Mesothelial cell of epicardium (in vitro differentiated cells): ENCODE measurements around the gene SIGLEC7. TPM values are rescaled to one million over a fixed set of nuclear protein-coding genes. Genes with fewer than 3 reads are reported as not detected.

Experiments
- DNase-seq, 2 experiments: peaks; one replicate each; pipeline ENCODE4 v3.0.0; 2021; ENCODE audit warnings: low spot score in 2 of 2; ENCODE audit not compliant: unreplicated experiment in 2 of 2
- H3K27ac Mint-ChIP-seq: 2 replicates; pipeline ENCODE4 v1.8.0; 2021; ENCODE audit warnings: mixed read lengths
- H3K27me3 Mint-ChIP-seq: 2 replicates; pipeline ENCODE4 v1.8.0; 2021; ENCODE audit warnings: low read depth, mixed read lengths
- H3K36me3 Mint-ChIP-seq: 2 replicates; pipeline ENCODE4 v1.8.0; 2021; ENCODE audit warnings: mixed read lengths
- H3K4me1 Mint-ChIP-seq: 2 replicates; pipeline ENCODE4 v1.8.0; 2021; ENCODE audit warnings: mixed read lengths
- H3K4me3 Mint-ChIP-seq: 2 replicates; pipeline ENCODE4 v1.8.0; 2021; ENCODE audit warnings: mild to moderate bottlenecking, moderate library complexity, mixed read lengths
- H3K9me3 Mint-ChIP-seq: 2 replicates; pipeline ENCODE4 v1.8.0; 2021; ENCODE audit warnings: mixed read lengths
- total RNA-seq: library from RNA; stranded (reverse); gene quantifications from 3 replicates; pipeline ENCODE4 v1.2.1, GENCODE V29; 2021
- TF ChIP-seq, protein P1 (sequence below): fragments of 200-600 bp; sonication (generic); IDR thresholded peaks from one replicate; pipeline ENCODE4 v1.5.0; 2021; ENCODE audit warnings: antibody characterized with exemption; ENCODE audit not compliant: unreplicated experiment

SIGLEC7 gene
- total RNA-seq, 1 donor from 2014 or later = not detected

DNA sequence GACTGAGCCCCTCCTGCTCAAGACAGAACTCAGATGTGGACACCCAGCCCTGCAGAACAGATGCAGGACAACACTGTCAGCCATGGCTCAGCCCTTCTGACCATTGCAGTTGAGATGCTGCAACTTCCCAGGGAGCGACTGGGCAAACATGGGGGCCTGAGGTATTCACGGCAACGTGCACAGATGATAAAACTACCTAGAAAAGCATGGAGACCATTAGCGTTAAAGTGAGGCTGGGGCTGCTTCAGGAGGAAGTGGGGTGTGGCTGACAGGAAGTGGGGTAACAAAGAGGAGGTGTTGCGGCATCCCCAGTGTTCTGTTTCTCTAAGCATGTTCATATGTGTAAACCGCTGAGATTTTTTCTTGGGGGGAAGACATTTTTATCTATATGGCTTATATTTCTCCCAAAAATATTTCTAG, 18.7 kb upstream of the SIGLEC7 start:
- H3K9me3 Mint-ChIP-seq = no peaks in the 10 kb centered on the region
- H3K27me3 Mint-ChIP-seq = peaks cover 25% of the 10 kb centered on the region
- peaks cover 9% of the 10 kb centered on the region for H3K4me1 Mint-ChIP-seq
- H3K36me3 Mint-ChIP-seq = no peaks in the 10 kb centered on the region
- DNase-seq = no peak
- TF ChIP-seq, protein P1, sequence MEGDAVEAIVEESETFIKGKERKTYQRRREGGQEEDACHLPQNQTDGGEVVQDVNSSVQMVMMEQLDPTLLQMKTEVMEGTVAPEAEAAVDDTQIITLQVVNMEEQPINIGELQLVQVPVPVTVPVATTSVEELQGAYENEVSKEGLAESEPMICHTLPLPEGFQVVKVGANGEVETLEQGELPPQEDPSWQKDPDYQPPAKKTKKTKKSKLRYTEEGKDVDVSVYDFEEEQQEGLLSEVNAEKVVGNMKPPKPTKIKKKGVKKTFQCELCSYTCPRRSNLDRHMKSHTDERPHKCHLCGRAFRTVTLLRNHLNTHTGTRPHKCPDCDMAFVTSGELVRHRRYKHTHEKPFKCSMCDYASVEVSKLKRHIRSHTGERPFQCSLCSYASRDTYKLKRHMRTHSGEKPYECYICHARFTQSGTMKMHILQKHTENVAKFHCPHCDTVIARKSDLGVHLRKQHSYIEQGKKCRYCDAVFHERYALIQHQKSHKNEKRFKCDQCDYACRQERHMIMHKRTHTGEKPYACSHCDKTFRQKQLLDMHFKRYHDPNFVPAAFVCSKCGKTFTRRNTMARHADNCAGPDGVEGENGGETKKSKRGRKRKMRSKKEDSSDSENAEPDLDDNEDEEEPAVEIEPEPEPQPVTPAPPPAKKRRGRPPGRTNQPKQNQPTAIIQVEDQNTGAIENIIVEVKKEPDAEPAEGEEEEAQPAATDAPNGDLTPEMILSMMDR = no peak
- no peak overlapping the region for H3K4me3 Mint-ChIP-seq
- no peak overlapping the region for H3K27ac Mint-ChIP-seq

DNA sequence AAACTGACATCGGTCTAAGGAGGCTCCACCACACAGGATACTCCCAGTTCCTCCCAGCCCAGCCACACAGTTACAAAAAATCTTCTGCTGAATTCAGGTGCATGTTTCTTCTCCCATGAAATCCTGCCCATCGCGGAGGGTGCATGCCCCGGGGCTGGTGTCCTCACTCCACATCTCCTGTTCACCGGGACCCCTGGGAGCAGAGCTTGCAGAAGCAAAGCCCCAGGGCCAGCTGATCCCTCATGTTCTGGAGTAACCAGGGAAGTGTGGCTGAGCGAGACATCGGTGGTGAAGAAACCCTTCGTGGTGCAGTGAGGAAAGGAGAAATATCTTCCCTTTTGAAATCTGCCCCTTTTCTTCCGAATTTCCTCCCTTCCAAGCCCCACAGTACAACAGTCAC, 18.3 kb upstream of the SIGLEC7 start:
- H3K27me3 Mint-ChIP-seq = peaks cover 25% of the 10 kb centered on the region
- H3K27ac Mint-ChIP-seq = no peak overlapping the region
- no peak for DNase-seq
- H3K4me1 Mint-ChIP-seq = peaks cover 13% of the 10 kb centered on the region
- no peak overlapping the region for H3K4me3 Mint-ChIP-seq
- TF ChIP-seq, protein P1 = no peak
- no peaks in the 10 kb centered on the region for H3K36me3 Mint-ChIP-seq
- no peaks in the 10 kb centered on the region for H3K9me3 Mint-ChIP-seq

DNA sequence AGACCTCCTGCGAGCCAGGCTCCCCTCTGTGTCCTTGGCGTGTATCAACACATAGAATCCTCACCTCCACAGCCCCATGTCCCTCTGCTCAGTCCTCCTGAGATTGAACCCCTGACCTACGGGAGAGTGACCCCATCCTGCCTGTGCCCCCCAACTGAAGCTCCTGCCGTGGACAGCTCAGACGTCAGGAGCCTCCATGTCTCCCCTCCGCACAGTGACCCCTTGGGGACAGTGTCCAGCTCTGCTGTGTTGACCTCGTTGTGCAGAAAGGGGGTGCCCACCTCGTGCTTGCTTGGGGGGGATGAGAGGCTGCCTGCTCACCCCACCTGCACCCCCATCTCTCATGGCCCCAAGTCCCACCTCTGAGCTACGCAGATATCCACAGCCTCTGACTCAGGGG, 17.9 kb upstream of the SIGLEC7 start:
- Mint-ChIP-seq H3K4me3 (no peak overlapping the region), H3K9me3 (no peaks in the 10 kb centered on the region), H3K27me3 (peaks cover 21% of the 10 kb centered on the region), H3K27ac (no peak overlapping the region), H3K4me1 (peaks cover 16% of the 10 kb centered on the region), H3K36me3 (no peaks in the 10 kb centered on the region)
- no peak for DNase-seq
- TF ChIP-seq, protein P1 = no peak

GRCh38 chr19:51124729-51125128, 17.4 kb upstream of the SIGLEC7 start, which contains the start of gene SIGLEC9:
SIGLEC9 (plus strand) TSS chr19:51124906; CDS start chr19:51124975, 69 bp downstream.
- Mint-ChIP-seq H3K4me1 (peaks cover 19% of the 10 kb centered on the region), H3K27me3 (peaks cover 21% of the 10 kb centered on the region), H3K4me3 (no peak within 1 kb of the TSS), H3K9me3 (no peaks in the 10 kb centered on the region), H3K36me3 (no peaks in the 10 kb centered on the region), H3K27ac (no peak within 1 kb of the TSS)
- TF ChIP-seq, protein P1 = no peak
- no peak for DNase-seq

GRCh38 chr19:51125421-51126075, 16.6 kb upstream of the SIGLEC7 start:
- Mint-ChIP-seq H3K27ac (no peak overlapping the region), H3K36me3 (no peaks in the 10 kb centered on the region), H3K9me3 (no peaks in the 10 kb centered on the region), H3K4me1 (peaks cover 27% of the 10 kb centered on the region), H3K4me3 (no peak overlapping the region), H3K27me3 (peaks cover 21% of the 10 kb centered on the region)
- TF ChIP-seq, protein P1 = no peak
- no peak for DNase-seq
